GM18507 (cell line): ENCODE data around the gene PARVB.
A peak's percentile ranks its signal among the peaks of the same experiment; 100 is the strongest.

ENCODE experiments used
- DNase-seq: peaks from one replicate; pipeline ENCODE4 v3.0.0; 2011; ENCODE audit warnings: low read depth; ENCODE audit not compliant: insufficient read length; ENCODE audit errors: extremely low spot score
- FAIRE-seq: peaks from 2 replicates; lab custom pipeline; 2011; peaks lifted over from hg19 to GRCh38; lab: Jason Lieb, UNC

Gene PARVB

DNA sequence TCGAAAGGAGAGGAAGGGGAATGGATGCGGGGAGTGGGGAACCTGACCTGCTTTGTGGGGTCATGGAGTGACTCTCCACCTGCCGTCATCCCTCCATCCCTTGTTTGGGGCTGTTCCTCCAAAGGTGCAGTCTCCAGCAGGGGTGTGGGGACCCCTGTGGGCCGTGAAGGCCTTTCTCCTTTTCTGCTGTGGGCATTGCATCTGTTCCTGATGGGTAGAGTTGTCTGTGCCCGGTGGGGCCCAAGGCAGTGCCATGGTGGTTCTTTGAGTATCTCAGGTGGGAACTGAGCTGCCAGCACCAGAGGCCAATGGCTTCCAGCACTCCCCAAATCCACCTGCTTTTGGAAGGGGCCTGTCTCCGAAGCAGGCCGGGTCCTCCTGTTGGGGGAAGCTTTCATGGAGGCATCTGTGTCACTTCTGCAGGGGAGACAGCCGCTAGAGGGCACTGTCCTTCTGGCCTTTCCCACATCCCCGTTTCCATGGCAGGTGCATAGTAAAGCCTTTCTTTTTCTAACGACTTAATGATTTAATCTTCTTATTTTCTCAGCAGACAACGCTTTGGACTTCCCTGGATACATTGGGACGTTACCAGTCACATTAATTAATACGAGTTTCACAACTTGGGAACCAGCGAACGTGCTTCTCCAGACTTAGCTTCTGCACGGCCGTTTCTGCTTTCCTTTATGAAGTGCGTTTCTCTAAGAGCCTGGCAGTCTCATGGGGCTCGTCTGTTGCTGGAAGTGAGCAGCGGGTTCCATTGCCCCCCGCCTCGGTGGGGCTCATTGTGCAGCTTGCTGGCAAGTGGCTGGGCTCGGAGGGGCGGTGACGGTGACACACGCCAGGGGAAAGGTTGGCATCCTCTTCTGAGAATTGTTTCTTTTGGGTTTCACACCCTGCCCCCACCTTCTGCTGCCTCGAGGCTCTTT, 57.1 kb downstream of the PARVB start:
- peak; percentile 84 for FAIRE-seq
- DNase-seq = peak; percentile 57

DNA sequence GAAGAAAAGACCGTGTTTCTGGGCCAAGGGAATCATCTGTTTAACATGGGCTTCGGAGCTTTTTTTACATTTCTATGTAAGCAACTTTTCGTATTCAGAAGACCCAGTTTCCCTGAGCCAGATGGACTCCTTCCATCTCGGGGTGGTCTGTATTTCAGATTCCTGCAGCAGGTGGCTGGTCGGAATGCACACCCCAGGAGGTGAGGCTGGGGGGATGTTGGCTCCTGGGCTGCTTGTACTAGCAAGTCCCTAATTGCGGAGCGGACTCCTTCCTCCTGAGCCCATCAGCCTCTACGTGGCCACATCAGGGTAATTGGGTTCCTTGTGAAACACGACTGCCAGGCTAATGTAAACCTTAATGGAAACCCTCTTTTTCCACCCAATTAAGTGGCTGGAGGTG, 58.7 kb downstream of the PARVB start:
- no peak for DNase-seq
- no peak for FAIRE-seq

DNA sequence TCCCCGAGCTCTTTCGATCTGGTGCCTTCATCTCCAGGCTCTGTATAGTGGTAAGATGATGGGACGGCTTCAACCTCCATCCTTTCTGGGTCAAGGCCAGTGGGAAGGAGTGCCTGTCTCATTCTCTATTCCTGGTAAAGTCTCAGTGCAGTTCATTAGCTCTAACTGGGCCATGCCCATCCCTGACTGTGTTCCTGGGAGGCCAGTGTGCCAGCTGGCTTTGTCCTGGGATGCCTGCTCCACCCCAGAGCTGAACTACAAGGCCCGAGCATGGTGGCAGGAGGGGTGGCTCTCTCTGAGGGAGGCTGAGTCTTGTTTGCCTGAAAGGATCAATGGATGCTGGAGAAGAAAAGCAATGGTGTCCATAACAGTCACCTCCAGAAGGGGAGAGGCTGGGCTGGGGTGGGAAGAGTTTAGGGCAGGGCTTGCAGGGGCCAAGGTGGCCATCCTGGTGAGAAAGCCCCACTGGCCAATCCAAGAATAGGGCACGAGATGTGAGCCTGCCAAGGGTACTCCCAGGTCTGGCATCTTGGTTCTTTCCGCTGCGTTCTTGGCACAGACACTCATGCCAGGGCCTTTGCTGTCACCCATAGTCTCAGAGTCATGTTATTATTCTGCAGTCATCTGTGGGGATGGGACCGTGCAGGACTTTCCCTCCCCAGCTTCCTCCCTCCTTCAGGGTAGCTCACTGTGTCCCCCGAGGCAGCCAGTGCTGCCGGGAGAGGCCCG, 60.1 kb downstream of the PARVB start:
- FAIRE-seq = no peak
- DNase-seq = no peak

DNA sequence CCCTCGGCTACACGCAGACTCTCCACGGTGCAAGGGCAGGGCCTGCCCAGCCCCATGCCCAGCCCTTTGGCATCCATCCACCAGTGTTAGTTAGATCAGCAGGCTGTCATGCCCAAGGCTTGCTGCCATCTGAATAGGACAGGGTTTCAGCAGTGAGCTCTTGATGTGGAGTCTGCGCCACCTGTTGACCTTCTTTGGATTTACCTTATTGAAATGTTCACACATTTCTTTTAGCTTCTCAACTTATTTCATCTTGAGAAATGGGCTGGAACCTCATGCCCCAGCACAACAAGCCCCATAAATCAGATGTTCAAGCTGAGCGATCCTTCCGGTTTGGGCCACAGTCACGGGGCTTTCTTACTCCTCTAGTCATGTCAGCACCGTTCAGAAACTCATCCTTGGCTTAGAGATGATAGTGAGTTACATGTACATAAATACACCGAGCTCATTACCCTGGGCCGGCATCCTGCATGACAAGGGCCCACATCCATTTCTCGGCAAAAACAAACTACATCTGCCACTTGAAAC, 61.7 kb downstream of the PARVB start:
- FAIRE-seq = peak; percentile 83
- DNase-seq = no peak

DNA sequence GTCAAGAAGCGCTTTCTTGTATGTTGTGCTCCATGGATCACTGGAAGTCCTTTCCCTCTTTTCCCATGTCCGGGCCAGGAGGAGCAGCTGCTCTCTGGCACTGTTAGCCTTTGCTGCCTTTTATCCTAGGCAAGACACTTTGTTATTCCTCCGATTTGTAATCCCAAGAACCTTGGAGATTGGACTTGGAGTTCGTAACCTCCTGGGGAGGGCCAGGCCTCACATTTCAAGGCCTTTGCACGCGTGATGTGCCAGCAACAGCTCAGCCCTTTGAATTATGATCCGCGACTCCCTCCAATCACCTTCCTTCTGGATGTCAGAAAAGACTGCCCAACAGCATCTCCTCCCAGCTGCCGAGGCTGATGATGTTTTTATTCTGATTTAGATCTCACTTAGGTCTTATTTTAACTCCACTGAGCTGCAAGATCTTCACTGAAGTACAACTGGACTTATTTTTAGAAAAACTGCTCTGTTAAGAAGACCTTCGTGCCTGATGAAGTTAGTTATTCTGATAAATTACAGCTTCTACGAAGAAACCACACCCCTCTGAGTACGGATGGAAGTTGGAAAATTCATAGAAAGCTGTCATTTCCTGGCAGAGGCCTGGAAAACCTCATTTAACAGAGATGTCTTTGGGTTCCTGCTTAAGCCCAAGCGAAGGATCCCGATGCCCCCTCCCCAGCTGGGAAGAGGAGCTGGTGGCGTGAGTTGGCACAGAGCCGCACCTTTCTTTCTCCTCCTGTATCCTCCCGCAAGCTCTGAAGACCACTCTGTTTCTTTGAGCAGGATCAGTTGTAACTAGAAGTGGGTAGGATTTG, 62.4 kb downstream of the PARVB start:
- no peak for DNase-seq
- FAIRE-seq = no peak

DNA sequence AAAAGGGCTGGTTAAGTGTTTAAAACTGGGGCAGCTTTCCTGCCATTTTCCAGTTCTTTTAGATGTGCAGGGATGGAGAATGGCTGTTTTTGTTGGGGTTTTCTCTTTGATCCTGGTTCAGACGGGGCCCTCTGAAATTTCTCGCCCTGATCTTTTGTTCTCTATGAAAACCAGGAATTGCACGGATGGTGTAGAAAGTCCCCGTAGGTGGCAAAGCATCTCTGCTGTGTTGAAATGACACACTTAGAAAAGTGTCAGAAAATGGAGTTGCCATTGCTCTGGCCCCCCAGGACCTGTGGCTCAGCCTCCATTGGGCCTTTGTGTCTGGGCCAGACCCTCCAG, 63.0 kb downstream of the PARVB start:
- DNase-seq (no peak), FAIRE-seq (no peak)

DNA sequence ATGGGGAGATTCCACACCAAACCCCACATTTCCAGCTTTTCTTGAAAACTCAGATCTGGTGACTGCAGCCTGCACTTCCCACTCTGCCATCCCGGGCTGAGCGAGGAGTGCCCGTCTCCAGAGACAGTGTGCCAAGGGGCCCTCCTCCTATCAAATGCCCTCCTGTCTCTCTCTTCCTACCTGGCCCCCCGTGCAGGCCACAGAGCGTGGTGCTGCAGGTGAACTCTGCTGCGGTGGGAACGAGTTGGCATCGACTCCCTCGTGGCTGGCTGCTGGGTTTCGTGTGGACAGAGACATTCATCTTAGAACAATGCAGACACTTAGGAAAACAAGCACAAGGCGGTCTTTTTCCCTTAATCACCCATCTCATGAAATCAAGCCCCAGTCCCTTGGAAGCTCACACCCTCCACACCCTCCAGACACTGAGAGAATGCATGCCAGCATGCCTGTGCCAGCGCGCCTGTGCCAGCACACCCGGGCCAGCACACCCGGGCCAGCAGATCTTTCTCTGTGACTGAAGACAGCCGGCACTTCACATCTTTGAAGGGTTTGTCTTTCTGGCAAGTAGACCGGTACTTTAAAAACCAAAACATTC, 65.0 kb downstream of the PARVB start:
- FAIRE-seq (no peak), DNase-seq (no peak)

DNA sequence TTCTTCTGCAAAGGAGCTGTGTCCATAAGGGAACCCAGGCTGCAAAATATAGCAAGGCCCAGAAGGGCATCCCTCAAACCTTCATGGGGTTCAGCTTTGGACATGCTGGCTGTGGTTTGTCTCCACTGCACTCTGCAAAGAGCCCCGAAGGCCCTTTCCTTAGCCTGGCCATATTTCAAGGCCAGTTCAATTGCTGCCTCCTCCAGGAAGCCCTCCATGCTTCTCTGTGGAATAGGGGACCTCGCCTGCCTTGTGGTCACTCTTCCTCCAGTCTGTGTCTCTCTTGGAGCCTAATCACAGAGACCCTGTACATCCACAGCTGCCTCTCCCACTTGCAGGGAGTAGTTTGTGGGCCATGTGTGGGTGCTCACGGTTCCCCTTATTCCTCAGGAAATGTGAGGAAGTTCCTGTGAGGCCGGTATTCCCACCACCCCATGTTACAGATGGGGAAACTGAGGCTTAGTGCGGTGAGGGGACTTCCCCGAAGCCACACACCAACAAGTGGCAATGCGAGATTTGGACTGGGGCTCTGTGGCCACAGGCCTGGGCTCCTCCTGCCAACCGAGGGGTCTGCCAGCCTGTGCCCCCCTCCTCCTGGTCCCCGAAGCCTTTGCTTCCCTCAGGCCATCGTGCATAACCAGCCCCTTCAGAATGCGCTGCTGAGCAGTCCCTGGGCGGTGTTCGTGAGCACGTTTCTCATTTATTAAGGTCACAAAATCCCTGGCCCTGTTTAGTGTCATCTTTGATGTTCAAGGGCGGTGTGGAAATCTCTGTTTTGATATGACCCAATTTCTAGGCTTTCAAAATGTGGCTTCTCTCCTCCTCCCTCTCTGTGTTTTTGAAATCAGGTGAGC, 65.8 kb downstream of the PARVB start:
- DNase-seq = no peak

DNA sequence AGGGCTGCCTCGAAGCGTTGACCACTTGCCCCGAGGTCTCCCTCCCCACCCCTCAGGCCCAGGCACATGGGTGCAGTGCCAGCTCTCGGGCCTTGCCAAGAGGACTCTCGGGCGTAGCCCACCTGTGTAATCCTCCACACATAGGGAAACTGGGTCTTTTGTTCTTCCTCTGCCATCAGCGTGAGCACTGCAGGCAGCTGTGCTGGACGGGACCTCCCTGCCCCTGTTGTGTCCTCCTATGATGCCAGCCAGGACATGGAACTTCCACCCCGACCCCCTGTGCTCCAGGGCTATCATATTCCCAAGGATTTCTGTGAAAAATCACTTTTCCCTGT, 66.4 kb downstream of the PARVB start:
- DNase-seq (no peak), FAIRE-seq (no peak)

More for the DNA sequence above, 65.8 kb downstream of the PARVB start:
- no peak for FAIRE-seq

DNA sequence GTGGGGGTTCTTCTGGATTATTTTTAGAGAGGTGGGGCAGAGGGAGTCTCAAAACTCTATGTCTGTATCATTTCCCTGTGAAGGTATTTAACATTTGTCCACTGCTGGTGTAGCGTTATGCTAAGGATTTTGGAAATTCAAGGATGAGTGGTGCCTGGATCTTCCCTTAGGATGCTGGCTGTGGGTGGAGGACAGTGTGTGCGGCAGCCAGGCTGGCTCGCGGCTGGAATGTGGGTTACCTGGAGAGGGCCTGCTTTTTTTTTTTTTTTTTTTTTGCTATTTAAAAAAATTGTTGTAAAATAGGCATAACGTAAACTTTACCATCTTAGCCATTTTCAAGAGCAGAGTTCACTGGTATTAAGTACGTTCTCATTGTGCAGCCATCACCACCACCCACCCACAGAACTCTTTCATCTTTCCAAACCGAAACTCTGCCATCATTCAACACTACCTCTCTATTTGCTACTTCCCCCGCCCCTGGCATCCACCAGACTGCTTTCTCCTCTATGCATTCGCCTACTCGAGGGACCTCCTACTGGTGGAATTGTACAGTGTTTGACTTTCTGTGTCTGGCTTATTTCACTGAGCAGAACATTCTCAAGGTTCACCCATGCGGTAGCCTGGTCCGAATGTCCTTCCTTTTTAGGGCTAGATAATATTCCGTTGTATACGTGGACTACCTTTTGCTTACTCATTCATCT, 67.1 kb downstream of the PARVB start:
- DNase-seq = no peak
- FAIRE-seq = no peak

DNA sequence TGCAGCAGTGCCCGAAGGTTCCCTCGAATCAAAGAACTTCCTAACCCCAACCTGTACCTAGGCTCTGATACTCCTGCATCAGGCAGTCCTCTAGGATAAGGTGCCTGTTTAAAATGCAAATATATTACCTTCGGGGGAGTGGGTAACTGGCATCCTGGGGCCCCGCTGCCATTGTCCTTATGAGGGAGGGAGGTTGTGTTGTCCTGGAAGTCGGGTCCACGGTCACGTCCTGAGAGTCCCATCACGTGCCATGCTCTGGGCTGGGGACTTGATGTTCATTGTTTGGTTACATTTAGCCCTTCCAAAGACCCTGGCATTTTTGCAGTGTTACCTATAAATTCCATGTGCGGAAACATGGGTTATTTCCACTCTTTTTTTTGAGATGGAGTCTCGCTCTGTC, 67.6 kb downstream of the PARVB start:
- no peak for FAIRE-seq
- no peak for DNase-seq

DNA sequence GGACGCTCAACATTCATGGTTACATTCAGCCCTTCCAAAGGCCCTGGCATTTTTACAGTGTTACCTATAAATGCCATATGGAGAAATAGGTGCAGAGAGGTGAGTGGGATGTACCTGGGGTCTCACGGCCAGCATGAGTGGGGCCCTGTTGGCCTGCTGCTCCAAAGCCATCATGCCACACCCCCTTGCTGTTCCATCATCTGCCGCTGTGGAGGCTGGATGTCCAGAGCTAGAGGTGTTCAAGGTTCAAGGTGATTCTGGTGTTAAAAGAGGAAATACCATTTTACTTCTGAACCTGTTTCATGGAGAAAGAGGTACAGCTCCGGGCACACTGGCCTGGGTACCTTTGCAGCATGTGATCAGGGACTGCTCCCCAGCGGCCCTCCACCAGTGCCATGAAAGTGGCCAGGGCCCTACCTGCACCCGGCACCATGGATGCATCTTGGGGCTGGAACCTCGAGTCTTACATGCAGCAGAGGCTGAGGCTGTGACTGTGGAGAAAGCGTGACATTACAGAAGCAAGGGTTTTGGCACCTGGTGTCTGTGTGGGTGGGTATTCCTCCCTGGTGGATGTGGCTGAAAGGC, 68.6 kb downstream of the PARVB start:
- no peak for FAIRE-seq

DNA sequence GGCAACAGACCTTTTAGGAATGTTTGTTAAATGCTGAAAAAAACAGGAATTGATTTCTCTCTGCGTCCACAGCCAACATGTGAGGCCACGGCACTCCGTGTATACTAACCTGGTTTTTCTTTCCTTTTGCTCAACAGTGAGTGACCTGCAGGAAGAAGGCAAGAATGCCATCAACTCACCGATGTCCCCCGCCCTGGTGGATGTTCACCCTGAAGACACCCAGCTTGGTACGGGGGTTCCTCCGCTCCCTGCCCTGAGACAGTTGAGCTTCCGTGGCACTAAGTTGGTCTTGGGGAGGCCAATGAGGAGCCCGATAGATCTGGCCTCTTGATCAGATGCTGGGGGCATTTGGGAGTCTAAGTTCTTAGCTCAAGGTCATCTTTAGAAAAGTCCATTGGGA, 69.7 kb downstream of the PARVB start:
- FAIRE-seq = no peak
- DNase-seq = no peak

More for the DNA sequence above, 68.6 kb downstream of the PARVB start:
- no peak for DNase-seq

DNA sequence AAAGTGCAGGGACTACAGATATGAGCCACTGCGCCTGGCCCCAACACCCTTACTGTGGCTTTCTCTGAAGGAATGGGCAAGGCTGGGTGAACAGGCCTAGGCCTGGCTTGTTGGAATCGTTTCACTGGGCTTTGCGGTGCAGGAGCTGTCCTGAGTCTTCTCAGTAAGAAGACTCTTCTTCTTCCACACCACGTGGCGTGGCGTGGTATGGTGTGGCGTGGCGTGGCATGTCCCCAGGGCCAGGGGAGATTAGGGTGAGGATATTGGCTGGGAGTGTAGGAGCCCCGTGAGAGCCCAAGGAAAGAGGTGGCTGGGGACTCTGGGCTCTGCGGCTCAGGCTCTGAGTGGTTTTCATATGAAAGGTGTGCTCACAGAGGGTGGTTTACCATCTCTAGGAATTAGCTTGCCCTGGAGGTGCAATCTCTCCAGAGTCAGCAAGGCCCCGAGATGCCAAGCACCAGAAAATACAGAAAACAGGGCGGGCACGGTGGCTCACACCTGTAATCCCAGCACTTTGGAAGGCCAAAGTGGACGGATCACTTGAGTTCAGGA, 70.7 kb downstream of the PARVB start:
- no peak for FAIRE-seq
- DNase-seq = no peak

DNA sequence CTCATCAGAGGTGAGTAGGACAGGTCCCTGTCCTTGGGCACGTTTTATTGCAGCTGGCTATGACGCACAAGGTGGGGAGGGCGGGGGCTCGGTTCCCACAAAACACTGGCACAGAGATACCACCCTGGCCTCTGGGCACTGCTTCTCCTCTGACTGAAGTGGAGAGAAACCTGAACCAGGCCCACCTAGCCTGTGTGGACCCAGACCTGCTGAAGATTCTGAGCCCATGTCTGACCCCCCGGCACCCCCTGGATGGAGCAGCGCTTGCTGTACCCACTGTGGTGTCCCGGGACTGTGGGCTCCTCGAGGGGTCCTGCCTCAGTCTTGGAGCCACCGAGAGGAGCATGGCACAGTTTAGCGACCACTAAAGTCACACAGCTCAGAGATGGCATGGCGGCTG, 72.6 kb downstream of the PARVB start:
- FAIRE-seq (no peak), DNase-seq (no peak)

DNA sequence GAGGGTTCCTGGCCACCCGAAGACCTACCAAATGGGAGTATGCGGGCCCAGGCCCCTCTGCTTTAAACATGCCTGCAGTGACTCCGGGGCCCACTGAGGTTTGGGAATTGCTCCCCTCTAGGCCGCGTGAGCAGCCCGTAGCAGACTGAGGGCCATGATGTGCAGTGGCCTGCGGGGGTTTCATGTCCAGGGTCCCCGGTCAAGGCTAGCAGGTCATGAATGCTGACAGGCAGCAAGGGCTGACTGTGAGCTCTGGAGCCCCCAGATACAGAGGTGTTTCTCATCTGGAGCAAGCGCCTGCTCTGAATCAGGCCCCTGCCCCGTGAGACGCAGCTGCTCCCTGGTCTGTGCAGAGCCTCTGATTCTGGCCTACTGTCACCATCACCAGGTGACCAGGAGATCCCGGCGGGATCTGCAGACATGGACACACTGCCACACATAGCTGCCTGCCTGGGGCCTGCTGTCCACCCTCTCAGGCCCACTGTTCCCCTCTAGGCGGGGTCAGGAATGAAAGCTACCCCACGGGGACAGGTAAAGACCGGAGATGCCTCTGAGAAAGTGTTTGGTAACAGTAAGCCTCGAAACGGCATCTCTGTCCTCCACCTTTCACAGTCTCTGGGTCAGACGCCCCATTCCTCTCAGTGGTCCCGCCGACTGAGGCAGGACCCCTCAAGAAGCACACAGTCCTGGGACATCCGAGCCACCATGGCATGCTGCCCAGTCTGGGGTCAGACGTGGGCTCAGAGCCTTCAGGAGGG, 73.3 kb downstream of the PARVB start:
- FAIRE-seq = no peak
- no peak for DNase-seq
